SK-N-SH (cell line): ENCODE data around the gene EDN2. TPM values are rescaled to one million over a fixed set of nuclear protein-coding genes. Genes with fewer than 3 reads are reported as not detected.

ENCODE experiments used
- CTCF ChIA-PET: fragments of 300-600, 350-600 bp; formaldehyde crosslinking; extraction: SDS; loops from one replicate; lab custom pipeline; 2021; lab: Yijun Ruan, JAX
- POLR2A ChIA-PET: fragments of 350-600 bp; sonication (Branson Sonifier 250); formaldehyde crosslinking; extraction: SDS; loops from one replicate; lab custom pipeline; 2020; ENCODE audit warnings: antibody characterized with exemption, inconsistent platforms; lab: Yijun Ruan, JAX
- DNase-seq: peaks from one replicate; pipeline ENCODE4 v3.0.0; 2012
- H2AFZ ChIP-seq: fragments of 200-600 bp; sonication (generic); 2 replicates; pipeline ENCODE4 v1.8.1; 2016; ENCODE audit warnings: antibody characterized with exemption, mild to moderate bottlenecking, low read depth
- H3F3A ChIP-seq: fragments of 200-600 bp; sonication (generic); replicated peaks from 2 replicates; pipeline ENCODE3; 2016; ENCODE audit warnings: antibody characterized with exemption, mild to moderate bottlenecking; ENCODE audit not compliant: insufficient read depth
- H3K27ac ChIP-seq, 2 experiments: fragments of 200-500 bp in 1 of 2; fragments of 200-600 bp in 1 of 2; sonication (Bioruptor generic) in 1 of 2; sonication (generic), shearing (Covaris generic) in 1 of 2; 2 replicates each; pipeline versions ENCODE4 v1.5.1 to v1.6.1; 2014 to 2016; ENCODE audit warnings: low read depth in 2 of 2, inconsistent platforms in 1 of 2, low read length in 1 of 2, mild to moderate bottlenecking in 1 of 2, mixed read lengths in 1 of 2
- H3K27me3 ChIP-seq: fragments of 200-600 bp; sonication (generic), shearing (Covaris generic); 2 replicates; pipeline ENCODE4 v1.6.1; 2016; ENCODE audit warnings: mixed run types; ENCODE audit not compliant: insufficient read depth
- H3K36me3 ChIP-seq, 2 experiments: fragments of 200-500 bp in 1 of 2; fragments of 200-600 bp in 1 of 2; sonication (Bioruptor generic) in 1 of 2; sonication (generic) in 1 of 2; replicated peaks in 1 of 2; 2 replicates each; pipeline versions ENCODE3 to v1.5.1; 2014 to 2016; ENCODE audit warnings: low read length in 1 of 2, mild to moderate bottlenecking in 1 of 2; ENCODE audit not compliant: insufficient read depth in 2 of 2, control insufficient read depth in 1 of 2
- H3K4me1 ChIP-seq, 2 experiments: fragments of 200-500 bp in 1 of 2; fragments of 200-600 bp in 1 of 2; sonication (Bioruptor generic) in 1 of 2; sonication (generic), shearing (Covaris generic) in 1 of 2; 2 replicates each; pipeline versions ENCODE4 v1.5.1 to v1.6.1; 2014 to 2016; ENCODE audit warnings: low read depth in 1 of 2, low read length in 1 of 2, mixed run types in 1 of 2; ENCODE audit not compliant: insufficient read depth in 2 of 2, control insufficient read depth in 1 of 2
- H3K4me2 ChIP-seq: fragments of 200-600 bp; sonication (generic), shearing (Covaris generic); 2 replicates; pipeline ENCODE4 v1.6.1; 2017; ENCODE audit warnings: mixed run types
- H3K4me3 ChIP-seq, 2 experiments: fragments of 200-500 bp in 1 of 2; fragments of 200-600 bp in 1 of 2; sonication (Bioruptor generic) in 1 of 2; sonication (generic), shearing (Covaris generic) in 1 of 2; 2 replicates each; pipeline versions ENCODE4 v1.5.1 to v1.8.1; 2014 to 2016; ENCODE audit warnings: low read depth in 2 of 2, inconsistent platforms in 1 of 2, low read length in 1 of 2, mild to moderate bottlenecking in 1 of 2, mixed read lengths in 1 of 2, moderate library complexity in 1 of 2
- H3K79me2 ChIP-seq: fragments of 200-600 bp; sonication (generic); 2 replicates; pipeline ENCODE4 v1.8.1; 2017; ENCODE audit warnings: mild to moderate bottlenecking; ENCODE audit not compliant: insufficient read depth
- H3K9ac ChIP-seq: fragments of 200-600 bp; sonication (generic); 2 replicates; pipeline ENCODE4 v1.6.1; 2017; ENCODE audit warnings: mixed run types
- H3K9me2 ChIP-seq: fragments of 200-600 bp; sonication (generic); 2 replicates; pipeline ENCODE4 v1.6.1; 2017; ENCODE audit warnings: mixed run types
- H3K9me3 ChIP-seq: fragments of 200-600 bp; sonication (generic); 2 replicates; pipeline ENCODE4 v1.6.1; 2017; ENCODE audit warnings: mixed run types, mild to moderate bottlenecking, moderate library complexity
- H4K20me1 ChIP-seq: fragments of 200-600 bp; sonication (generic); 2 replicates; pipeline ENCODE4 v1.6.1; 2017; ENCODE audit warnings: mild to moderate bottlenecking, mixed run types; ENCODE audit not compliant: insufficient read depth
- CHD2 ChIP-seq: fragments of 150-350 bp; IDR thresholded peaks from 2 replicates; pipeline ENCODE4 v1.6.1; 2018; ENCODE audit warnings: low read length; ENCODE audit not compliant: partially characterized antibody
- CTCF ChIP-seq: fragments of 200-600 bp; sonication (generic); IDR thresholded peaks from 2 replicates; pipeline ENCODE4 v1.6.1; 2017; ENCODE audit warnings: antibody characterized with exemption, mild to moderate bottlenecking, moderate library complexity
- FOXM1 ChIP-seq: IDR thresholded peaks from 2 replicates; pipeline ENCODE4 v1.4.0; 2012; ENCODE audit warnings: low read depth, mild to moderate bottlenecking
- GABPA ChIP-seq: IDR thresholded peaks from 2 replicates; pipeline ENCODE4 v1.4.0; 2012; ENCODE audit warnings: low read depth, mild to moderate bottlenecking
- IRF3 ChIP-seq: fragments of 150-350 bp; IDR thresholded peaks from 2 replicates; pipeline ENCODE4 v1.6.1; 2016; ENCODE audit warnings: mild to moderate bottlenecking, low read depth, low read length
- MXI1 ChIP-seq: IDR thresholded peaks from 2 replicates; pipeline ENCODE4 v1.6.1; 2012; ENCODE audit warnings: mild to moderate bottlenecking, low read depth, low read length, improper control_type of control experiment
- PBX3 ChIP-seq: IDR thresholded peaks from 2 replicates; pipeline ENCODE4; 2012
- RCOR1 ChIP-seq: fragments of 150-350 bp; IDR thresholded peaks from 2 replicates; pipeline ENCODE4 v1.6.1; 2017; ENCODE audit warnings: antibody characterized with exemption, low read length
- SIN3A ChIP-seq: IDR thresholded peaks from 2 replicates; pipeline ENCODE4 v1.6.1; 2012; ENCODE audit warnings: low read depth, mild to moderate bottlenecking, low read length, moderate library complexity, borderline replicate concordance
- TCF12 ChIP-seq: IDR thresholded peaks from 2 replicates; pipeline ENCODE4 v1.4.0; 2012
- USF1 ChIP-seq: IDR thresholded peaks from 2 replicates; pipeline ENCODE4 v1.4.0; 2012; ENCODE audit warnings: low read depth, borderline replicate concordance
- YY1 ChIP-seq: IDR thresholded peaks from 2 replicates; pipeline ENCODE4 v1.4.0; 2012; ENCODE audit warnings: low read depth, mild to moderate bottlenecking
- ZBTB33 ChIP-seq: IDR thresholded peaks from 2 replicates; pipeline ENCODE4 v1.4.0; 2012; ENCODE audit warnings: low read depth, borderline replicate concordance
- WGBS: methylation state at CpG from one replicate; pipeline ENCODE4 v1.1.6; 2017; ENCODE audit warnings: low lambda C conversion rate; 5-methylcytosine and 5-hydroxymethylcytosine counted together
- polyA plus RNA-seq, 3 experiments: library from polyadenylated mRNA; depleted of rRNA; stranded (reverse); fragments of >200 nt; gene quantifications; 2 replicates each; pipeline ENCODE4 v1.2.3, GENCODE V29; 2012

The EDN2 gene
- polyA plus RNA-seq, 1 of the 3 experiments (the other 2 are of a cell fraction) = 0.97 TPM

- H2AFZ ChIP-seq = no peak overlapping the region
- H3K36me3 ChIP-seq = no peaks in the 10 kb centered on the region
- no peaks in the 10 kb centered on the region for H3K9me3 ChIP-seq
- CTCF ChIA-PET = interaction anchor here (0.9 to 1.9 kb wide), 2 partner anchors 16 to 18 kb away, joined by 3 to 5 read pairs; no protein-coding TSS in a partner anchor
- no peaks in the 10 kb centered on the region for H4K20me1 ChIP-seq
- H3K27ac ChIP-seq = no peak overlapping the region
- DNase-seq = no peak
- H3K9me2 ChIP-seq = no peaks in the 10 kb centered on the region
- POLR2A ChIA-PET = no interaction called here
- H3K27me3 ChIP-seq = no peaks in the 10 kb centered on the region
- H3K4me1 ChIP-seq = peaks cover 0 to 15% of the 10 kb centered on the region in 2 experiments; a peak in 1 of 4 replicates
- no peaks in the 10 kb centered on the region for H3F3A ChIP-seq
- H3K4me2 ChIP-seq = no peak overlapping the region
- WGBS = 81% methylated on average over 10 of the region's 10 CpGs
- H3K79me2 ChIP-seq = no peaks in the 10 kb centered on the region
- no peak overlapping the region for H3K4me3 ChIP-seq
- TF ChIP-seq SIN3A = no peak
- TF ChIP-seq TCF12 = no peak
- no peak for TF ChIP-seq IRF3
- no peak for TF ChIP-seq RCOR1
- TF ChIP-seq CTCF = no peak
- TF ChIP-seq YY1 = no peak
- no peak for TF ChIP-seq FOXM1
- no peak for TF ChIP-seq MXI1
- TF ChIP-seq ZBTB33 = no peak
- TF ChIP-seq USF1 = no peak
- TF ChIP-seq CHD2 = no peak
- no peak for TF ChIP-seq GABPA
- no peak for TF ChIP-seq PBX3
- no peak overlapping the region for H3K9ac ChIP-seq
Observed at GRCh38 chr1:41523071-41523470, 38.6 kb upstream of the EDN2 start.
